CD4-positive, alpha-beta T cell treated with Interleukin-21 for 1 hour (primary cell): Measurements from ENCODE around the gene NGEF.
"Not testable (repeated sequence)": the region's sequence is repeated elsewhere in the genome, so short reads cannot be mapped to it uniquely, and the experiment has no call there.

Experiments used
- DNase-seq: peaks from one replicate; pipeline ENCODE4 v3.0.0-alpha.2; 2020

Gene NGEF

DNA sequence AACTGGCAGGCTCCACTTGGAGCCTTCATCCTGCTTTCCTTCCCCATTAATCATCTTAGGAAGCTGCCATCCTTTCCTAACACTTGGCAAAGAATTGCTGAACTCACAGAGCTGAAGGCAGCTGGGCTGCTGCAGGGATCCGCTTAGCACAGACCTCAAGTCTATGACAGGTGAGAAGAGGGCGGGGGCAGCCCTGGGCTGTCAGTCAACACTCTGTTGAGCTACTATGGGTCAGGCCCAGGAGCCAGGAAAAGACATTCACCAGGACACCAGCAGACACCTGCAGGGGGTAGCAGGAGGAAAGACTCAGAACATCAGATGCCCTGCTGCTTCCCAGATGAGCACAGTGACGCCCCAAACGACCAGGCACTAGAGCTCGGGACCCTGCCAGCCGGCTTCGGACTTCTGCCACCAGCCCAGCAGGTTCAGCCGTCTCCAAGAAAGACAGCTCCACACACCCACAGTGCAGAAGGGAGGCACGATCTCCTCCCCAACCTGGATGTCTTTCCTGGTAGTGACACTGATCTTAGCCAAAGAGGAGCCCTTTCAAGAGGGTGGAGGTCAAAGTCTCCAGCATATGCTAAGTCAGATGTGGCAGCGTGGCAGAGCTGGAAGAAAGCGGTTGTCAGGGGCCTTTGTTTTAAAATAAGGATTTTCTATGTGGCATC lies 87.8 kb downstream of the NGEF start:
- DNase-seq: no peak

GRCh38 chr2:232924433-232924832 lies 88.6 kb downstream of the NGEF start:
- DNase-seq: no peak

- DNase-seq: no peak
Observed at GRCh38 chr2:232920760-232921159, 92.3 kb downstream of the NGEF start.

DNA sequence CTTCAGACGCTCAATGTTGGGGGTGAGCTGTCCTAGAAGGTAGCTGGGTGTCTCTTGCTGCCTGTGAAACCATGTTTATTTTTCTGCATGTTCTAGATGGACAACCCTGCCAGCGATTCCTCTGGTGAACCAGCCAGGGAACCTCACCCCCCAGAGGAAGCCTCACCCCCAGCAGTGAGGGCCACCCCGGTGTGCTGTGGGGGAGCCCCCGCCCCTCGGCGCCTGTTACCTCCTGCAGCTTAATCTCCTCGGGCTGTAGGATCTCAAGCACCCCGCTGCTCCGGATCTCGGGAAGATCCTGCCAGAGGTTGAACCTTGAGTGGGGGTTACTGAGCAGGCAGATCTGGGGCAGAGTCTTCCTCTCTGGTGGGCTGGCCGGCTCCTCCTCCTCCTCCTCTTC lies 93.0 kb downstream of the NGEF start:
- DNase-seq: no peak

GRCh38 chr2:232919141-232919540 lies 93.9 kb downstream of the NGEF start:
- DNase-seq: no peak

DNA sequence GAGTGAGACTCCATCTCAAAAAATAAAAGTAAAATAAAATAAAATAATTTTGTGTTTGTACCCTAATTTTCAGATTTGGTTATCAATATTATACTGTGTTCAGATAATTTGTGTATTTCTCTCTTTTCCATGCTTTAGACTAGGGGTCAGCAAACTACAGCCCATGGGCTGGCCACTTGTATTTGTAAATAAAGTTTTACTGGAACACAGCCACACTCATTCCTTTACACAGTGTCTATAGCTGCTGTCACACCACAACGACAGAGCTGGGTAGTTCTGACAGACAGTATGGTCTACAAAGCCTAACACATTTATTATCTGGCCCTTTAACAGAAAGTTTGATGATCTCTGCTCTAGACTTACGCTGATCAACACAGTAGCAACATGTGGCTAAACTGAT lies 99.2 kb downstream of the NGEF start:
- no peak for DNase-seq

DNA sequence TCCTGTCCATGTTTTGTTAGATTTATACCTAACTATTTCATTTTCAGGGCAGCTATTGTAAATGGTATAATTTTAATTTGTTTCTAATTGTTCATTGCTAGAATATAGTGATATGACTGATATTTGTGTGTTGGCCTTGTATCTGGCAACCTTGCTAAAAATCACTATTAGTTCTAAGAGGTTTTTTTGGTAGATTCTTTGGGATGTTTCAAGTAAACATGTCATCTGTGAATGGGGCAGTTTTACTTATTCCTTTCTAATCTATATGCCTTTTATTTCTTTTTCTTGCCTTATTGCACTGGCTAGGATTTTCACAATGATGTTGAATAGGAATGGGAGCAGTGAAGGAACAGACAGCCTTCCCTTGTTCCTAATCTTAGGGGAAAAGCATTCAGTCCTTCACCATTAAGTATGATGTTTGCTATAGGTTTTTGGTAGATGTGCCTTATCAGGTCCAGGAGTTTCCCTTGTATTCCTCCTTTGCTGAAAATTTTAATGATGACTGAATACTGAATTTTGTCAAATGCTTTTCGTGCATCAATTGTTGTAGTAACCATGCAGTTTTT lies 101.3 kb downstream of the NGEF start:
- DNase-seq: no peak

DNA sequence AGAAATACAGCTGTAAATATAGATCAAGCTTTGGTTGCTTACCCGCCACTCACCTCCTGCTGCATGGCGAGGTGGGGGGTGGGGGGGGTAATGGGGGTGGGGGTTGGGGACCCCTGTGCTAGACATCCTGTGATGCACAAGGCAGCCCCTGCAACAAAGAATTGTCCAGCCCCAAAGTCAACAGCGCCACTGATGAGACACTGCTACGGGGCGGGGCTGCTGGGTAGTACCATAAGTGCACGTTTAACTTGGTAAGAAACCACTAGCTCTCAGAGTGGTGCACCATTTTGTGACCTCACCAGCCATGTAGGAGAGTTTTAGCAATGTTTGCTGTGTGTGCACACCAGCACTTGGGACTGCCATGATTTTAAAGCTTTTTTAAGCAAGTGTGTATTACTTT lies 102.7 kb downstream of the NGEF start:
- no peak for DNase-seq

DNA sequence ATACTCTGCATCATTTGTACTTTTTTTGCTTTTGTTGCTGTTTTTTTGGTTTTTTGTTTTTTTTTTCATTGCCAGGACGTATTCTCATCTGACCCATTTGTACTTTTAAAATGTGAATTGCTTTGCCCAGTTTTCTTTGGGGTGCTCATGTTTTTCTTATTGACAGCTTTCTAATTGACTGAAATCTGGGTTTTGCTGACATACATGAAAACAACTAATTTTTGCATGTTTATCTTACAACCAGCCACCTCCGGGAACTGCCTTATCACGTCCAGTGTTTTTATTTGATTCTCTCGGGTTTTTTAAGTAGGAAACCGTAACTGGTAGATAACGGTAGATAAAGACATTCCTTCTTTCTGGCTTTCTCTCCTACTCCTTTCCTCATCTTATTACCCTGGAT lies 104.4 kb downstream of the NGEF start:
- no peak for DNase-seq

- not testable (repeated sequence) for DNase-seq
Observed at GRCh38 chr2:232907718-232908085, 105.4 kb downstream of the NGEF start.

DNA sequence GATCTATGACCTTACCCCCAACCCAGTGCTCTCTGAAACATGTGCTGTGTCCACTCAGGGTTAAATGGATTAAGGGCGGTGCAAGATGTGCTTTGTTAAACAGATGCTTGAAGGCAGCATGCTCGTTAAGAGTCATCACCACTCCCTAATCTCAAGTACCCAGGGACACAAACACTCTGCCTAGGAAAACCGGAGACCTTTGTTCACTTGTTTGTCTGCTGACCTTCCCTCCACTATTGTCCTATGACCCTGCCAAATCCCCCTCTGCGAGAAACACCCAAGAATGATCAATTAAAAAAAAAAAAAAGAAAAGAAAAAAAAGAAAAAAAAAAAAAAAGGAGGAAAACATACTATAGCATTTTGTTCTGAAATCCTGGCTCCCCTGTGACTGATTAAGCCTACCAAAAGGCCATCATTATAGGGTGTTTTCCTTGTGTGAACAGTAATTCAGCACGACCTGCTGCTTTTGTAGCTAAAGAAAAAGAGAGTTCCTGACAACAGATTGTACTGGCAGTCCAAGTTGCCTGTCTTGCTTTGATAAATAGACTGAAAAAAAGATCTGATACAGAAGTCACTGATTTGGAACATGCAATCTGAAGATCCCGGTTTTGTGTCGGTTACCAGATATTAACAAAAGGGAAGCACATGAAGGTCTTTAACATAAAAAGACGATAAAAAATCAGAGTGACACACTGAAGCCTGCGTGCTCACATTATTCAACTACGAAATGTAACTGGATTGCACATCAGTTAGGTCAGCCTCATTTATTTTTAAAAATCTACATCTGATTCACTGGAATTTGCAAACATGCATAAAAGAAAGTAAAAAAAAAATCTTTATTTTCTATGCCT lies 106.0 kb downstream of the NGEF start:
- not testable (repeated sequence) for DNase-seq

DNA sequence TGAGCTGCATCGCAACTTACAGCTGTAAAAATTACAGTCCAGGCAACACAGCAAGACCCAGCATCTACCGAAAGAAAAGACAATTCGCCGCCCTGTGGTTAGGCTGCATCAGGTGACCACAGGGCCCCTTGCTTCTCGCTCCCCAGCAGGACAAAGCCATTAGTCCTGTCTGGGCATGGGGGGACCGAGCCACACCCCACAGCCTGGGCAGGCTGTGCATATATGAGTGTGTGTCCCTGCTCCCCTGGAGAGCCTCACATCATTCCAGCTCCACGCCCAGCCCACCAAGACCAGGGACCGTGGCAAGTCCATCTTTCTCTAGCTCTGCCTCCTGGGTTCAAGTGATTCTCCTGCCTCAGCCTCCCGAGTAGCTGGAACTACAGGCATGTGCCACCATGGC lies 109.1 kb downstream of the NGEF start:
- DNase-seq: no peak

DNA sequence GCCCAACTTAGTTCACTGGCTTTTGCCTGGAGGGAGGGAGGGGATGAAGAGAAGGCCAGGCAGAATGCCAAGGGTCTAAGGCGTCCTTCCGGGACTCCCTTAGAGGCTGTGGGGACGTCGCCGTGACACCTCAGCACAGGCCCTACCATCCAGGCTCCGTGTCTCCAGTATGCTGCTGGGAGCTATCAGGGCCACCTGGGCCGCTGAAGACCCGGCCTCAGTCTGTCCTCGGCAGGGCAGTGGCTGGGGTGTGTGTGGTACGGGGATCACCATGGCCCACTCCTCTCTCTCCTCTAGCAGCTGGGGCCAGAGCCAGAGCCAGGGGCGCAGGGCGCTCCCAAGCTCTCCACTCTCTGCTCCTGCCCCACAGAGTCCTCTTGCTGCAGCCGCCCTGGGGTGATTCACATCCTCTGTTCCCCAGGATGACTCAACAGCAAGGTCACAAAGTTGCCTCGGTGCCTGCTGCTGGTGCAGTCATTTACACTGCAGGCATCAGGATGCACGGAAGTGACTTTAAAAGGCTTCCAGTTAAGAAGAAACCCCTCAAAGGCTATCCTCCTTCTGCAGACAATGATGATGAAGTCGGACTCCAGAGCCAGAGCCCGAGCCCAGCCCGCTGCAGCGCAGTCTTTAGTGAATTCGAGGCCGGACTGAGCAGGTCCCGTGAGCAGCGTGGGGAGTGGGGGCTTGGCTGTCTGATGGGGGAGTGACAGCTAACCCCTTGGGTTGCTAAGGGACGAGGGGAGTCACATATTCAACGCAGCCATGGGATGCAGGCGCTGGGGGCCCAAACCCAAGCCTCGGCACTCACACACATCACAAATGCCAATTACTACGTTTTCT lies 111.1 kb downstream of the NGEF start:
- DNase-seq: no peak

- no peak for DNase-seq
Observed at GRCh38 chr2:232900811-232901735, 112.0 kb downstream of the NGEF start.

DNA sequence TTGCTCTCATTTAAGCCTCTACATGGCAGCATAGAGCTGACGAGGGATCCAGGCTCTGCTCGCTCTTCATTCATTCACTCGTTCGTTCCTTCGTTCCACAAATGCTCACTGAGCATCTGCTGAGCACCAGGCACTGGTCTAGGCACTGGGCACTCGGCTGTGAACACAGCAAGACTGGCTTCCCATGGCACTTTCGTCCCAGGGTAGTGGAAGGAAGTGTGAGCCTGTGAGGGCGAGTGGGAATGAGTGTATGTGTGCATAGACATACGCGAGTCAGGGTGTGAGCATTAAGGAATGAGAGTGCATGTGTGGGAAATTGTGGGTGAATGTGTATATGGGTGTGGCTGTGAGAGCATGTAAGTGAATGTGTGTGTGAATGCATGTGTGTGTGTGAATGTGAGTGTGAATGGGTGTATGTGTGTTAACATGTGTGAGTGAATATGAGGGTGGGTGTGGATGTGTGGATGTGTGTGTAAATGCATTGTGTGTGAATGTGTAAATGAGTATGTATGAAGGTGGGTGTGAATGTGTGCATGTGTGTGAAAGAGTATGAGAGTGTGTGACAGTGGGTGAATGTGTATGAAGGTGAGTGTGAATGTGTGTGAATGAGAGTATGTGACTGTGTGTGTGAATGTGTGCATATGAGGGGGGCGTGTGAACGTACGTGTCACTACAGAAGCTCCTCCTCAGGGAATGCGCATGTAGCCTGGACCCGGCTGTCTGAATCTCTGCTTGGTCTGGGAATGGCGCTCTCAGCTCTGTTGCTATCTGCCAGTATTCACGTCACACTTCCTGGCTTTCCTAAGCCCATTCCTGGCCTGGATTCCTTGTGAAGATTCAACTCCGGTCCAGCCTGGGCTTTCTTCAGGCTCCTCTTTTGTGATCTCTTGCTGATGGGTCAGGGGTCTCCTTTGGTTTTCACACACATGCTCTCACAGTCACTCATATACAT lies 114.2 kb downstream of the NGEF start:
- no peak for DNase-seq

GRCh38 chr2:232897598-232898408 lies 115.3 kb downstream of the NGEF start:
- DNase-seq: no peak

DNA sequence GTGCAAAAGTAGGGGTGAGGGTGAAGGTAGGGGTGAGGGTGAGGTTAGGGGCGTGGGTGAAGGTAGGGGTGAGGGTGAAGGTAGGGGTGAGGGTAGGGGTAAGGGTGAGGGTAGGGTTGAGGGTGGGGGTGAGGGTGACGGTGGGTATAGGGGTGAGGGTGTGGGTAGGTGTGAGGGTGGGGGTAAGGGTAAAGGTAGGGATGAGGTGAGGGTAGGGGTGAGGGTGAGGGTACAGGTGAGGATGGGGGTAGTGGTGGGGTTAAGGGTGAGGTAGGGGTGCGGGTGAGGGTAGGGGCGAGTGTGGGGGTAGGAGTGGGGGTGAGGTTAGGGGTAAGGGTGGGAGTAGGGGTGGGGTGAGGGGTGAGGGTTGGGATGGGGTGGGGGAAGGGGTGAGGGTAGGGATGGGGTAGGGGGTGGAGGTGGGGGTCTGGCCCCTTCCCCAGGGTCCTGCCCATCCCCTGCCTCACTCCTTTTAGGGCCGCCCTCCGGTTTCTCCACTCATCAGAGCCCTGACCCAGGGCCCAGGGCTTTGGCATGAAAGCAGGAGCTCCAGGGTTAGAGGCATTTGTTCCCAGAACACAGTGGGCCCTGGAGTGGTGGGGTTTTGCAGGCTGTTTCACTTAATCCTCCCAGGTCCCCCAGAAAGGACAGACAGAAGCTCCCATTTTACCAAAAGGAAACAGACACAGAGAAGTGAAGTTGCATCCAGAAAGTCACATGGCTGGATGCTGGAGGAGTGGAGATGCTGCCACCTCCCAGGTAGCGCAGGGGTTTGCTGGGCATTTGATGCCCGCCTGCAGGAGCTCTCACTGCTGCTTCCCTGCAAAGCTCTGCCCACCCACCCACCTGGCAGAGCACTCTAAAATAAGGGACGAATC lies 116.1 kb downstream of the NGEF start:
- DNase-seq: no peak

DNA sequence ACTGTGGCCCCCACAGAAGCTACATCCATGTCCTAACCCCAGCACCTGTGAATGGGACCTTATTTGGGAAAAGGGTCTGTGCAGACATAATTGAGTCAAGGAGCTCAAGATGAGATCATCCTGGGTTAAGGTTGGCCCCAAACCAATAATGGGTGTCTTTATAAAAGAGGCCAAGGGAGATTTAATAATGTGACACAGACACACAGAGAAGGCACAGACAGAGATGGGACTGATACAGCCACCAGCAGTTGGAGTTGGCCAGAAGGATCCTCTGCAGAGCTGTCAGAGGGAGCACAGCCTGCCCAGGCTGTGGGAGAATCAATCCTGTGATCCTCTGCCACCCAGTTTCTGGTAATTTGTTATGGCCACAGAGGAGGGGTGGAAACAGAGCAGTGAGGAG lies 116.9 kb downstream of the NGEF start:
- DNase-seq: no peak

- DNase-seq: no peak
Observed at GRCh38 chr2:232894746-232895145, 118.3 kb downstream of the NGEF start.
